GM12878 (cell line): ENCODE data around the gene DCDC2C. TPM values are rescaled to one million over a fixed set of nuclear protein-coding genes. Genes with fewer than 3 reads are reported as not detected.

ENCODE experiments used
- ATAC-seq: fragments of 200-7000 bp; cut with Tn5 transposase; 3 replicates; pipeline ENCODE4 v1.9.1; 2020; ENCODE audit warnings: mild to moderate bottlenecking, moderate library complexity
- BruUV-seq: library from RNA; stranded (reverse); fragments of 400-500 nt; replicated peaks from 2 replicates; lab custom pipeline; 2021; lab: Mats Ljungman, UMichigan
- CTCF ChIA-PET: fragments of 300-600 bp; sonication (Branson Sonifier 250); formaldehyde crosslinking; extraction: SDS; loops from one replicate; lab custom pipeline; 2021; ENCODE audit warnings: inconsistent platforms; lab: Yijun Ruan, JAX
- POLR2A ChIA-PET: fragments of 350-600 bp; formaldehyde crosslinking; extraction: SDS; loops from one replicate; lab custom pipeline; 2021; ENCODE audit warnings: inconsistent platforms; lab: Charles Lee
- RAD21 ChIA-PET: fragments of 300-600 bp; sonication (Branson Sonifier 250); formaldehyde crosslinking; loops from one replicate; lab custom pipeline; 2023; ENCODE audit warnings: antibody characterized with exemption; ENCODE audit not compliant: unreplicated experiment; lab: Charles Lee
- SMC1A ChIA-PET: fragments of 300-600 bp; sonication (Branson Sonifier 250); formaldehyde crosslinking; loops from one replicate; lab custom pipeline; 2023; ENCODE audit not compliant: unreplicated experiment, uncharacterized antibody; lab: Charles Lee
- DNase-seq: peaks from one replicate; pipeline ENCODE4 v3.0.0-alpha.2; 2011; ENCODE audit warnings: low read depth, low spot score
- FAIRE-seq: peaks from 3 replicates; lab custom pipeline; 2011; peaks lifted over from hg19 to GRCh38; lab: Jason Lieb, UNC
- H2AFZ ChIP-seq: 2 replicates; pipeline ENCODE4 v1.6.0; 2011; ENCODE audit warnings: low read depth, low read length, control low read depth; ENCODE audit not compliant: control insufficient read depth
- H3K27ac ChIP-seq: 2 replicates; pipeline ENCODE4 v1.5.1; 2011; ENCODE audit warnings: control low read depth; ENCODE audit not compliant: control insufficient read depth, insufficient read depth
- H3K27me3 ChIP-seq, 2 experiments: replicated peaks in 1 of 2; 2 replicates each; pipeline versions ENCODE4 v1.6.0 to v1.6.1; 2011; ENCODE audit warnings: low read length in 1 of 2; ENCODE audit not compliant: control insufficient read depth in 2 of 2, insufficient read depth in 2 of 2
- H3K36me3 ChIP-seq, 2 experiments: 2 replicates each; pipeline ENCODE4 v1.5.1; 2011; ENCODE audit warnings: low read length in 1 of 2; ENCODE audit not compliant: control insufficient read depth in 2 of 2, insufficient read depth in 2 of 2
- H3K4me1 ChIP-seq: 2 replicates; pipeline ENCODE4 v1.6.1; 2011; ENCODE audit warnings: mild to moderate bottlenecking, low read length, moderate library complexity, mixed read lengths; ENCODE audit not compliant: control insufficient read depth, insufficient read depth
- H3K4me2 ChIP-seq: 2 replicates; pipeline ENCODE4 v1.6.0; 2011; ENCODE audit warnings: control low read depth; ENCODE audit not compliant: control insufficient read depth, insufficient read depth
- H3K4me3 ChIP-seq: fragments of 200-600 bp; sonication (generic); 2 replicates; pipeline ENCODE4 v1.5.1; 2016
- H3K79me2 ChIP-seq: 2 replicates; pipeline ENCODE4 v1.6.0; 2011; ENCODE audit warnings: low read length; ENCODE audit not compliant: control insufficient read depth, insufficient read depth
- H3K9ac ChIP-seq: 2 replicates; pipeline ENCODE4 v1.8.0; 2011; ENCODE audit warnings: low read length, control low read depth, mixed read lengths; ENCODE audit not compliant: control insufficient read depth, insufficient read depth
- H3K9me3 ChIP-seq: replicated peaks from 3 replicates; pipeline ENCODE4 v1.5.1; 2011; ENCODE audit warnings: mild to moderate bottlenecking, low read length; ENCODE audit not compliant: control insufficient read depth, insufficient read depth
- H4K20me1 ChIP-seq: 2 replicates; pipeline ENCODE4 v1.6.0; 2011; ENCODE audit not compliant: control insufficient read depth, insufficient read depth
- CBFB ChIP-seq: IDR thresholded peaks from 2 replicates; pipeline ENCODE4 v1.6.1; 2016; ENCODE audit warnings: antibody characterized with exemption, low read depth
- CREB1 ChIP-seq: IDR thresholded peaks from 2 replicates; pipeline ENCODE4 v1.6.1; 2012; ENCODE audit warnings: low read depth, mild to moderate bottlenecking, inconsistent platforms
- ETV6 ChIP-seq, 2 experiments: fragments of 450-650 bp in 1 of 2; IDR thresholded peaks in 1 of 2; conservative IDR thresholded peaks in 1 of 2; 2 replicates each; pipeline ENCODE4 v1.6.1; 2014; ENCODE audit warnings: antibody characterized with exemption in 1 of 2, borderline replicate concordance in 1 of 2, low read depth in 1 of 2, mild to moderate bottlenecking in 1 of 2, moderate library complexity in 1 of 2
- FOS ChIP-seq: IDR thresholded peaks from 3 replicates; pipeline ENCODE4 v1.6.1; 2011; ENCODE audit warnings: borderline replicate concordance; ENCODE audit not compliant: insufficient read length; ENCODE audit errors: extremely low read depth
- KLF5 ChIP-seq: fragments of 450-650 bp; IDR thresholded peaks from 2 replicates; pipeline ENCODE4 v1.6.1; 2014; ENCODE audit warnings: mild to moderate bottlenecking; ENCODE audit not compliant: partially characterized antibody
- POU2F2 ChIP-seq: IDR thresholded peaks from 3 replicates; pipeline ENCODE4 v1.6.1; 2011; ENCODE audit warnings: low read depth, mild to moderate bottlenecking, low read length, borderline replicate concordance
- RCOR1 ChIP-seq: conservative IDR thresholded peaks from 2 replicates; pipeline ENCODE4 v1.6.1; 2012; ENCODE audit warnings: low read depth, low read length, improper control_type of control experiment
- SPI1 ChIP-seq: IDR thresholded peaks from 2 replicates; pipeline ENCODE4 v1.6.1; 2011; ENCODE audit warnings: low read depth, mild to moderate bottlenecking, low read length, moderate library complexity, borderline replicate concordance; ENCODE audit not compliant: insufficient read depth
- STAT3 ChIP-seq: IDR thresholded peaks from 2 replicates; pipeline ENCODE4 v1.6.1; 2011; ENCODE audit warnings: low read depth, low read length, improper control_type of control experiment
- ZBED1 ChIP-seq: IDR thresholded peaks from 2 replicates; pipeline ENCODE4 v1.6.1; 2016; ENCODE audit warnings: borderline replicate concordance
- ZNF622 ChIP-seq: fragments of 450-650 bp; IDR thresholded peaks from 2 replicates; pipeline ENCODE4 v1.6.1; 2017; ENCODE audit warnings: mild to moderate bottlenecking, inconsistent platforms
- ZZZ3 ChIP-seq: IDR thresholded peaks from 2 replicates; pipeline ENCODE4 v1.6.1; 2011; ENCODE audit warnings: low read depth; ENCODE audit not compliant: control insufficient read depth, insufficient read length
- WGBS: methylation state at CpG from one replicate; pipeline ENCODE4 v1.1.6; 2016; ENCODE audit warnings: low lambda C conversion rate; ENCODE audit not compliant: insufficient replicate concordance, insufficient coverage; ENCODE audit errors: missing lambda C conversion rate; 5-methylcytosine and 5-hydroxymethylcytosine counted together
- in situ Hi-C: fragments of 300-500 bp; cut with MboI; formaldehyde crosslinking; loops from 9 replicates; pipeline ENCODE4 v1.14.3; 2018; ENCODE audit warnings: mixed read lengths
- intact Hi-C: fragments of 100-400 bp; cut with micrococcal nuclease; formaldehyde crosslinking; loops from one replicate; pipeline ENCODE4 v1.14.2; 2022; ENCODE audit not compliant: unreplicated experiment
- polyA plus RNA-seq, 11 experiments: library from polyadenylated mRNA; depleted of rRNA in 4 of 11; unstranded in 6 of 11; stranded (reverse) in 5 of 11; fragments of >200 nt; fragmentation: Nextera tagmentation in 4 of 11; fragmentation: Illumina TruSeq in 1 of 11; extraction: Ambion mirVana in 4 of 11; extraction: Trizol in 1 of 11; gene quantifications; 1 replicate in 1 of 11; 2 replicates in 10 of 11; pipeline versions ENCODE4 v1.2.1 to v1.2.3, GENCODE V29; 2011 to 2016; ENCODE audit warnings: inconsistent platforms in 2 of 11, missing spikeins in 2 of 11, low read depth in 1 of 11
- total RNA-seq, 4 experiments: library from RNA; depleted of rRNA in 3 of 4; stranded (reverse); fragments of >200 nt in 3 of 4; fragmentation: Illumina TruSeq in 1 of 4; extraction: Trizol in 1 of 4; gene quantifications; 2 replicates each; pipeline versions ENCODE4 v1.2.1 to v1.2.3, GENCODE V29; 2013 to 2021
- TF ChIP-seq, protein P1 (sequence below): fragments of 450-650 bp; formaldehyde crosslinking; IDR thresholded peaks from 2 replicates; pipeline ENCODE4 v1.4.0; 2020; ENCODE audit warnings: mild to moderate bottlenecking, moderate library complexity
- TF ChIP-seq, protein P2 (sequence below): IDR thresholded peaks from 2 replicates; pipeline ENCODE4 v1.6.1; 2011; ENCODE audit warnings: borderline replicate concordance, low read depth, mild to moderate bottlenecking, moderate library complexity, mixed read lengths, low read length; ENCODE audit not compliant: insufficient read depth; ENCODE audit errors: extremely low read length
- TF ChIP-seq, protein P3 (sequence below): fragments of 450-650 bp; IDR thresholded peaks from 2 replicates; pipeline ENCODE4 v1.6.1; 2017; ENCODE audit warnings: mild to moderate bottlenecking, moderate library complexity

DCDC2C gene
- total and polyA plus RNA-seq, 10 of the 15 experiments (the other 5 are each of a cell fraction or from before 2014, with no cell fraction given) = not detected

DNA sequence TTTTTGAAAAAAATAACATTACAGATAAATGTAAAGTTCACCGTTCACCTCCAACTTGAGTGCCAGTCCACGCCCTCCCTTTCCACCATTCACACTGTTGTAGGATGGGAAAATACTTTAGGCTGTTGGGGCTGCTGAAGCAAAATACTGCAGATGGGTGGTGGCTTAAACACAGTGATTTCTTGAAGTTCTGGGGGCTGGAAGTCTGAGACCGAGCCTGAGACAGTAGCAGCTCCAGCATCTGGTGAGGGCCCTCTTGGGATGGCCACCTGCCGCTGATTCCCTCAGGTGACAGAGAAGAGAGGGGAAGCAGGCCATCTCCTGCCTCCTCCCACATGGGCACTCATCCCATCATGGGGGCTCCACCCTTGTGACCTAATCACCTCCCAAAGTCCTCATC lies 27.7 kb upstream of the DCDC2C start (continued):
- TF ChIP-seq RCOR1 (no peak), ZBED1 (no peak), SPI1 (no peak), KLF5 (no peak), ETV6 (conservative IDR thresholded peaks at IDR 0.05 in 1 of 2, IDR thresholded peaks at IDR 0.05 in 1 of 2; ENCODE audit: borderline replicate concordance in 1 of 2, low read depth in 1 of 2) (no peak)

DNA sequence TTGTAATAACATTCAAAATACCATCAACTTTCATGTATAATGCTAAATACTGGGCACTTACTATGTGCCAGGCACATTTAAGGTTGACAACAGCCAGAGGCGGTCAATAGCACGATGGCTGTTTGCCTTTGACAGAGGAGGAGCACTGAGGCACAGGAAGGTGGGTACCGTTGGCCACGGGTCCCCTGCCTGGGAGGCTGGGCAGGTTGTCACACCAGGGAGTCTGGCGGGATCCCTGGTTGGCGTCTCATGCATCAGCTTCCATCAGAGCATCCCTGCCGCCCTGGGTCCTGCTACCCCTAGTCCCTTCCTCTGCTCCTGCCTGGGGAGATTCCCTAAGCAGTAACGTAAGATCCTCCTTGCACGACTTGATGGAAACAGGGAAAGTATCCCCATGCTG lies 25.9 kb upstream of the DCDC2C start:
- no peak overlapping the region for H3K9ac ChIP-seq
- POLR2A ChIA-PET = no interaction called here
- no peak overlapping the region for H3K4me3 ChIP-seq
- intact Hi-C loops = no loop called here
- SMC1A ChIA-PET = no interaction called here
- WGBS = 51% methylated on average over 9 of the region's 9 CpGs
- FAIRE-seq = no peak
- no peak overlapping the region for H2AFZ ChIP-seq
- ATAC-seq = no peak
- no peaks in the 10 kb centered on the region for H3K36me3 ChIP-seq
- no peaks in the 10 kb centered on the region for H3K9me3 ChIP-seq
- in situ Hi-C loops = no loop called here
- RAD21 ChIA-PET = no interaction called here
- no peak overlapping the region for H3K27ac ChIP-seq
- H4K20me1 ChIP-seq = no peaks in the 10 kb centered on the region
- DNase-seq = no peak
- CTCF ChIA-PET = no interaction called here
- peaks cover 0 to 3% of the 10 kb centered on the region in 2 experiments for H3K27me3 ChIP-seq
- TF ChIP-seq ZZZ3 (no peak), FOS (no peak), STAT3 (no peak), POU2F2 (no peak), ZNF622 (no peak), CREB1 (no peak), CBFB (no peak)
- TF ChIP-seq, protein P1, sequence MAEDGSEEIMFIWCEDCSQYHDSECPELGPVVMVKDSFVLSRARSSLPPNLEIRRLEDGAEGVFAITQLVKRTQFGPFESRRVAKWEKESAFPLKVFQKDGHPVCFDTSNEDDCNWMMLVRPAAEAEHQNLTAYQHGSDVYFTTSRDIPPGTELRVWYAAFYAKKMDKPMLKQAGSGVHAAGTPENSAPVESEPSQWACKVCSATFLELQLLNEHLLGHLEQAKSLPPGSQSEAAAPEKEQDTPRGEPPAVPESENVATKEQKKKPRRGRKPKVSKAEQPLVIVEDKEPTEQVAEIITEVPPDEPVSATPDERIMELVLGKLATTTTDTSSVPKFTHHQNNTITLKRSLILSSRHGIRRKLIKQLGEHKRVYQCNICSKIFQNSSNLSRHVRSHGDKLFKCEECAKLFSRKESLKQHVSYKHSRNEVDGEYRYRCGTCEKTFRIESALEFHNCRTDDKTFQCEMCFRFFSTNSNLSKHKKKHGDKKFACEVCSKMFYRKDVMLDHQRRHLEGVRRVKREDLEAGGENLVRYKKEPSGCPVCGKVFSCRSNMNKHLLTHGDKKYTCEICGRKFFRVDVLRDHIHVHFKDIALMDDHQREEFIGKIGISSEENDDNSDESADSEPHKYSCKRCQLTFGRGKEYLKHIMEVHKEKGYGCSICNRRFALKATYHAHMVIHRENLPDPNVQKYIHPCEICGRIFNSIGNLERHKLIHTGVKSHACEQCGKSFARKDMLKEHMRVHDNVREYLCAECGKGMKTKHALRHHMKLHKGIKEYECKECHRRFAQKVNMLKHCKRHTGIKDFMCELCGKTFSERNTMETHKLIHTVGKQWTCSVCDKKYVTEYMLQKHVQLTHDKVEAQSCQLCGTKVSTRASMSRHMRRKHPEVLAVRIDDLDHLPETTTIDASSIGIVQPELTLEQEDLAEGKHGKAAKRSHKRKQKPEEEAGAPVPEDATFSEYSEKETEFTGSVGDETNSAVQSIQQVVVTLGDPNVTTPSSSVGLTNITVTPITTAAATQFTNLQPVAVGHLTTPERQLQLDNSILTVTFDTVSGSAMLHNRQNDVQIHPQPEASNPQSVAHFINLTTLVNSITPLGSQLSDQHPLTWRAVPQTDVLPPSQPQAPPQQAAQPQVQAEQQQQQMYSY (CRISPR knock-in tag) = no peak
- TF ChIP-seq, protein P2, sequence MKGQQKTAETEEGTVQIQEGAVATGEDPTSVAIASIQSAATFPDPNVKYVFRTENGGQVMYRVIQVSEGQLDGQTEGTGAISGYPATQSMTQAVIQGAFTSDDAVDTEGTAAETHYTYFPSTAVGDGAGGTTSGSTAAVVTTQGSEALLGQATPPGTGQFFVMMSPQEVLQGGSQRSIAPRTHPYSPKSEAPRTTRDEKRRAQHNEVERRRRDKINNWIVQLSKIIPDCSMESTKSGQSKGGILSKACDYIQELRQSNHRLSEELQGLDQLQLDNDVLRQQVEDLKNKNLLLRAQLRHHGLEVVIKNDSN = no peak
- TF ChIP-seq, protein P3, sequence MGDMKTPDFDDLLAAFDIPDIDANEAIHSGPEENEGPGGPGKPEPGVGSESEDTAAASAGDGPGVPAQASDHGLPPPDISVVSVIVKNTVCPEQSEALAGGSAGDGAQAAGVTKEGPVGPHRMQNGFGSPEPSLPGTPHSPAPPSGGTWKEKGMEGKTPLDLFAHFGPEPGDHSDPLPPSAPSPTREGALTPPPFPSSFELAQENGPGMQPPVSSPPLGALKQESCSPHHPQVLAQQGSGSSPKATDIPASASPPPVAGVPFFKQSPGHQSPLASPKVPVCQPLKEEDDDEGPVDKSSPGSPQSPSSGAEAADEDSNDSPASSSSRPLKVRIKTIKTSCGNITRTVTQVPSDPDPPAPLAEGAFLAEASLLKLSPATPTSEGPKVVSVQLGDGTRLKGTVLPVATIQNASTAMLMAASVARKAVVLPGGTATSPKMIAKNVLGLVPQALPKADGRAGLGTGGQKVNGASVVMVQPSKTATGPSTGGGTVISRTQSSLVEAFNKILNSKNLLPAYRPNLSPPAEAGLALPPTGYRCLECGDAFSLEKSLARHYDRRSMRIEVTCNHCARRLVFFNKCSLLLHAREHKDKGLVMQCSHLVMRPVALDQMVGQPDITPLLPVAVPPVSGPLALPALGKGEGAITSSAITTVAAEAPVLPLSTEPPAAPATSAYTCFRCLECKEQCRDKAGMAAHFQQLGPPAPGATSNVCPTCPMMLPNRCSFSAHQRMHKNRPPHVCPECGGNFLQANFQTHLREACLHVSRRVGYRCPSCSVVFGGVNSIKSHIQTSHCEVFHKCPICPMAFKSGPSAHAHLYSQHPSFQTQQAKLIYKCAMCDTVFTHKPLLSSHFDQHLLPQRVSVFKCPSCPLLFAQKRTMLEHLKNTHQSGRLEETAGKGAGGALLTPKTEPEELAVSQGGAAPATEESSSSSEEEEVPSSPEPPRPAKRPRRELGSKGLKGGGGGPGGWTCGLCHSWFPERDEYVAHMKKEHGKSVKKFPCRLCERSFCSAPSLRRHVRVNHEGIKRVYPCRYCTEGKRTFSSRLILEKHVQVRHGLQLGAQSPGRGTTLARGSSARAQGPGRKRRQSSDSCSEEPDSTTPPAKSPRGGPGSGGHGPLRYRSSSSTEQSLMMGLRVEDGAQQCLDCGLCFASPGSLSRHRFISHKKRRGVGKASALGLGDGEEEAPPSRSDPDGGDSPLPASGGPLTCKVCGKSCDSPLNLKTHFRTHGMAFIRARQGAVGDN = no peak
- no peak overlapping the region for H3K4me2 ChIP-seq
- H3K4me1 ChIP-seq = no peaks in the 10 kb centered on the region
- no peaks in the 10 kb centered on the region for H3K79me2 ChIP-seq
- no TSS peak for BruUV-seq
